ENCODE results near the gene RHEX.
A peak's percentile ranks its signal among the peaks of the same experiment; 100 is the strongest.

The RHEX gene, protein sequence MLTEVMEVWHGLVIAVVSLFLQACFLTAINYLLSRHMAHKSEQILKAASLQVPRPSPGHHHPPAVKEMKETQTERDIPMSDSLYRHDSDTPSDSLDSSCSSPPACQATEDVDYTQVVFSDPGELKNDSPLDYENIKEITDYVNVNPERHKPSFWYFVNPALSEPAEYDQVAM

GRCh38 chr1:206052919-206053610 is at the start of gene RHEX:
Gene RHEX (plus strand): TSS chr1:206053173. CDS start chr1:206097829, 44,656 bp downstream.
- DNase-seq (ENCODE audit: low spot score) = peak; percentile 65

DNA sequence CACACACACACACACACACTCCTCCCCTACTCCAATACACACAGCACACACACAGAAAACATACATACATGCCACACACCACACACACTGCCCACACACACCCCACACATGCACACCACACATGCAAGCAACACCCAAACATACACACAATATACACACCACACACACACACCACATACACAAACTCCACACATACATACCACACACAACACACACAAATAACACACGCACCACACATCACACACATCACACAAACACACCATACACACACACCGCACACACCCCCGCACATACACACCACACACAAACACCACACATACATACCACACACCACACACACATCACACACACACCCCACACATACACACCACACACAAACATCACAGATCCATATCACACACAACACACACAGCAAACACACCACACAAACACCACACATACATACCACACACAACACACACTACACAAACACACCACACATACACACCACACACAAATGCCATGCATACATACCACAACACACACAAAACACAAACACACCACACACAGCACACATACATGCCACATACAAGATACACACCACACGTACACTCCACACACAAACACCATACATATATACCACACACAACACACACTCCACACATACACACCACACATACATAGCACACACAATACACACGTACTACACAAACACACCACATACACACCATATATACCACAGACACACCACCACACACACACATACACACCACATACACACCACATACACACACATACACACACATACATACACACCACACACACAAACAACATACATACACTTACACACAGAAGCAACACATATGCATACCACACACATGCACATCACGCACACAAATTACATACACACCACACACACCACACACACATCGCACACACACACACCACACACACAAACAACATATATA is 48.8 kb upstream of the RHEX start:
- no peak for DNase-seq (ENCODE audit: low spot score)

GRCh38 chr1:206004826-206005225 is 48.1 kb upstream of the RHEX start:
- no peak for DNase-seq (ENCODE audit: low spot score)

- no peak for DNase-seq (ENCODE audit: low spot score)
Observed at GRCh38 chr1:206005234-206005633, 47.7 kb upstream of the RHEX start.

DNA sequence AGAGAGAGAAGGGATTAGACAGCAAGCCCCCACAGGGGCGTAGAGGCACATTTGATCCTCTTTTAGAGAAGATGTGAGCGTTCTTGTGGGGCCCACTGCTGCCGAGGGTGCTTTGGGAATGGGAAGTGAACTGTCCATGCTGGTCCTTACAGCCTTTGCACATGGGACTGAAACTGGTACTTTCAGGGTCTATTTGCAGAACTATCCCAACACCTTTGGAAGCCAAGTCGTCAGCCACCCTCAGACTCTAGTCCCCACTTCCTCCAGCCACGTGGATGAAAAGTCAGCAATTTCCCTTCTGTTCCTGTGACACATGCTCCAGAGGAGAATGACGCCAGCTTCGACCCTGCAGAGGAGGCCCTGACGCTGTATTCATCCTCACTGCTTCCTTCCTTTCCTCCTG is 47.2 kb upstream of the RHEX start:
- no peak for DNase-seq (ENCODE audit: low spot score)

- DNase-seq (ENCODE audit: low spot score) = no peak
Observed at GRCh38 chr1:206006946-206007345, 46.0 kb upstream of the RHEX start.

DNA sequence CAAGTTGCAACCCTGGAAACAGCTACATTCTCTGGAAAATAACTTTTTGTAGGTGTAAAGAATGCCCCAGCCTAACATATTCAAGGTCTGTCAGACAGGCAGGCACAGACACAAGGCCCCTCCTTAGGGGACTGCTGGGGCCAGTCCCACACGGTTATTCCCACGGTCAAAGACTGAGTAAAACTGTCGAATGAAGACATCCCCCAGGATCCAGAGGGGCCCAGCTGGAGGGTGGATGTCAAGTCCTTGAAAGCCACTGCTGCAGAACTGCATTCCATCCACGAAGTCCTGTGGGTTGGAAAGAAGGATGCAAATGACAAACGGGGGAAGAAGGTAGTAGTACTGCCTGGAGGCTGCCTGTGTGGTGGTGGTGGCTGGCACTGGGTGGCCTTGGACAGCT is 42.9 kb upstream of the RHEX start:
- no peak for DNase-seq (ENCODE audit: low spot score)

GRCh38 chr1:206011057-206011456 is 41.9 kb upstream of the RHEX start:
- DNase-seq (ENCODE audit: low spot score) = no peak

DNA sequence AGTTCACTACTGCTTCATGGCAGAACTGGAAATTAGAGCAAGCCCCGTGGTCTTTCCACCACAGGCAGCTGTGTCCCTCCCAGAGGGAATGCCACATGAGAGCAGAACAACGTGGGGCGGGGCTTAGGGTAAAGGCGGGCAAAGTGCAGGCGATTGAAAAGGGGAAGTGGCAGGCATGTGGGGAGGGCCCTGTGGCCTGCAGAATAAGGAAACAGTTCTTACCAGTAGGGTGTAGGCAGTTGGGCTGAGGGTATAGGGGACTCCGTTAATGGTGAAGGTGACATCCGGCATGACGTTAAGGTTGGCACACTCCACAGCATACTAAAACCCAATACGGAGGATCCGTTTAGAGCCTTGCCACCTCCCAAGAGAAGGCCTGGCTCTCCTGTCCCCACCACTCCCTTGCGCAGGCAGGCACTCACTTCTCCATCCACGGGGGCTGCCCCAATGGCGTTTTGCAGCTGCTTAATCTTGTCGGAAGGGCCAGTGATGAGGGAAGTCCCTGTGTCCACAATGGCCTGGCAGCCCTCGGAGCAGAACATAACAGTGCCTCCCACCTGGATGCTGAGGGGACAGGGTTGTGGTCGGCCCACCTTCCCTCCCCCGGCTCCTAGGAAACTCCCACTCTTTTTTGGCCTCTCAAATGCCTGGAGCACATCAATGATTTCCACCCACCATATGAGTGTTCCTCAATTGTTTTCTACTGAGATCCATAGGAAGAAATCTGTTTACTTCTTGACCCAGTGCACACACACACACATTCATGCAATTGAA is 40.7 kb upstream of the RHEX start:
- DNase-seq (ENCODE audit: low spot score) = no peak

GRCh38 chr1:206013026-206013795 is 39.8 kb upstream of the RHEX start:
- no peak for DNase-seq (ENCODE audit: low spot score)

DNA sequence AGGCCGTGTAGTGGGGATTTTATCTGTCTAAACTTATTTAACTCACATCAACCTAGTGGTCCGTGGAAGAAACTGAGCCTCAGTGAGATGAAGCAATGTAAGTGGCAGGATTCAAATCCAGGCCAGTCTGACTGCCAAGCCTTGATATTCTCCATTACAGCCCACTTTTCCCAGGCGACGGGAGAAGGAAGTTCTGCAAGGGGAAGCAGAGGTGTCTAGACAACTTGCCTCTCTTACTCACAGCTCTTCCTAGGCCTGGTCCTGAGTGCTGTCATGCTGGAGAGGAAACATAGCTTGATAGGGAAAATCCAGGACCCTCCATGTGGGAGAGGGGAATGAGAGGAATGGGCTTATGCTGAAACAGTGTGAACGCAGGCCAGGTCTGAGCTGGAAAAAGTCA is 38.4 kb upstream of the RHEX start:
- DNase-seq (ENCODE audit: low spot score) = no peak

- DNase-seq (ENCODE audit: low spot score) = no peak
Observed at GRCh38 chr1:206015071-206015470, 37.9 kb upstream of the RHEX start.

DNA sequence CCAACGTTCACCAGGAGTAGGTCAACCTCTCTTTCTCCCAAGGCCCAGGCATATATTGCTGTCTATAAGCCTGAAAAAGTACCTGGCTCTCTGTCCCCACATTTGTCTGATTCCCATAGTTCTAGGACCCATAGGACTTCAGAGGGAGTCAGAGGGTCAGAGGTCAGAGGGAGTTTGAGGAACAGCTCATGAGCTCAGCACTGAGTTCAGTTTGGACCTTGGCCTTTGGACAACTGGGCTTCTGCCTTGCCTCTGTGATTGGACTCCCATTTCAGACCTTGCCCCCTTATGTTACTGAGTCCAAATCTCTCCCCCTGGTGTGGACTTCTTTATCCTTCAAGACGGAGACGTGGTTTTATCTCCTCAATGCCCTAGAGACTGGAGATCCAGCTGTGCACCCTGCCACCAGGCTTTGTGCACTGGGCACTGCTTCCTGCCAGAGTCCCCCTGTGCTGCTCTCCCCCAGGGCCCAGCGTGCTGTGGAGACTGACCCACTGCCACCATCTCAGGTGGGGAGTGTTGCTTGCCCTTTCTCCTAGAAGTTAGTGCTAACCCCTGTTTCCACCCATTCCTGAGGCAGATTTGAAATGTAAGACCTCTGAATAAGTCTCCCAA is 32.5 kb upstream of the RHEX start:
- DNase-seq (ENCODE audit: low spot score) = no peak

DNA sequence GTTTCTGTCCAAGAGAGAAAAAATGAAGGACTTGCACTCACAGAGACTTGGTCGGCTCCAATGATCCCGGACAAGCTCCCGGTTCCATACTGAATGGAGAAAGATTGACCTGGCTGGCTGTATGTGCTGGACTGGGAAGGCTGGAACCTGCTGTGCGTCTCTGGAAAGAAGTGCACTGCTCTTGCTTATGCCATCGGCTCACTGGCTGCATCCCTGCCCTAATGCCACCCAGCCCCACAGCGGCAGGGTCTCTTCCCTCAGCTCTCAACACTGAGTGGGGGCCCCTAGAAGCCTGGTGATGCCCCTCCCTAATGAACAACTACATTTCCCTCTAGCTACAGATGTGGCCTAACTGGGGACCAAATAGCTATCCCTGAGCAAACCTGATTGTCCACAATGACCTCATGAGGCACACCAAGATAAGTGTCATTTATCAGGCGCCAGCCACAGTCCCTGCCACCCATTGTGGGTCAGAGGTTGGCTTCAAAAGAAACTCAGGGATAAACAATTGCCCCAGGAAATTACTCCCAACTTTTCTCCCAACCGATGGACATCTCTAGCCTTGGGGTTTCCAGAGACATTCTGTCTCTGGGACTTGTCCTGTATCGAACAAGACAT is 31.9 kb upstream of the RHEX start:
- peak; percentile 29 for DNase-seq (ENCODE audit: low spot score)

- DNase-seq (ENCODE audit: low spot score) = peak; percentile 37
Observed at GRCh38 chr1:206021626-206022365, 31.2 kb upstream of the RHEX start.

DNA sequence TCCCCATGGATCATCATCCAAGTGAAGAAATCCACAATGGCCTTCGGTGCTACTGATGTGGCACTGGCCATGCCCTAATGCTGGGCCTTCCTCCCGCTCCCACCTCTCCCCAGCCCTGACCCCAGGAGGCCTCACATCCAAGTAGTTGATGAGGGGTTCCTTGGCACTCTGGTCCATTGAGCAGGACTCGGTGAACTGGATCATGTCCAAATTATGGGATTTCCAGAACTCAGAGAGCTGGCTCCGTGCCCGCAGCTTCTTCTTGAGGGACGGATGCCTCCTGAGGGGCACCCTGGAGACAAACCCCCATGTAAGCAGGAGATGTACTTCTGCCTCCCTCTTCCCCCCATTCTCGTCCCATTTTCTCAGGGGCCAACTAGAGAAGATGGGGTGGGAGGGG is 30.2 kb upstream of the RHEX start:
- DNase-seq (ENCODE audit: low spot score) = no peak

- DNase-seq (ENCODE audit: low spot score) = peak; percentile 9
Observed at GRCh38 chr1:206023695-206024094, 29.3 kb upstream of the RHEX start, which contains the start of gene CTSE. Gene CTSE (minus strand): TSS chr1:206023895. CDS start chr1:206023791, 104 bp downstream.

GRCh38 chr1:206025283-206025820 is 27.6 kb upstream of the RHEX start:
- no peak for DNase-seq (ENCODE audit: low spot score)

DNA sequence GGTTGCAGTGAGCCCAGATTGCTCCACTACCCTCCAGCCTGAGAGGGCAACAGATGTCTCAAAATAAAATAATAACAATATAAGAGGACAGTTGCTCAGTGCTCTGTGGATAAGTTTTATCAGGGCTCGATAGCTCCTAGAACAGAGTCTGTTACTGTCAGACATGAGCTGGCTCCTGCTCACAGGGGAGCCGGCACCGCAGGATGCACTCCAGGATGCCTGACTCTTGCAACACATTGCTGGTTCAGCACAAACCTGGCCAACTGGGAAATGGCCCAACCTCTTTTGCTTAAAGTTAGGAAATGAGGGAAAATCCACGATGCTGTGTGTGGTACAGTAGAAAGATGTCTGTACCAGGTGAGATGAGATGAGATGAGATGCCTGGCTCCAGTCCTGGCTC is 23.5 kb upstream of the RHEX start:
- DNase-seq (ENCODE audit: low spot score) = no peak
